Tibial nerve (tissue), 4 donors: ENCODE results near the gene ALDOB.

Source experiments
- CTCF ChIP-seq, 5 experiments: fragments of 200-600 bp in 3 of 5; fragments of 450-650 bp in 2 of 5; sonication (generic) in 3 of 5; IDR thresholded peaks; one replicate each; pipeline ENCODE4 v1.5.1; 2016 to 2019; ENCODE audit warnings: antibody characterized with exemption in 5 of 5, mild to moderate bottlenecking in 3 of 5, moderate library complexity in 2 of 5
- EP300 ChIP-seq, 2 donors: sonication (generic); formaldehyde crosslinking; IDR thresholded peaks; one replicate each; pipeline ENCODE4 v1.6.1; 2017; ENCODE audit warnings: antibody characterized with exemption in 2 of 2, mild to moderate bottlenecking in 1 of 2
- POLR2A ChIP-seq, 2 donors: fragments of 450-650 bp; IDR thresholded peaks; one replicate each; pipeline ENCODE4 v1.6.1; 2017; ENCODE audit warnings: antibody characterized with exemption in 2 of 2, mild to moderate bottlenecking in 2 of 2, moderate library complexity in 2 of 2

- peak in 3 of 5 experiments; percentile 28 to 41 (median 36) for TF ChIP-seq CTCF (IDR thresholded peaks at IDR 0.05)
- TF ChIP-seq EP300 (IDR thresholded peaks at IDR 0.05), result peak in 1 of 2 donors; percentile 16
- TF ChIP-seq POLR2A (IDR thresholded peaks at IDR 0.05), result no peak
Observed at GRCh38 chr9:101465326-101465915, 29.8 kb upstream of the ALDOB start.
